PC-3 (cell line): ENCODE results near the gene NSFL1C.

Experiments used
- CTCF ChIP-seq: fragments of 300-600 bp; sonication (generic); conservative IDR thresholded peaks from 2 replicates; pipeline ENCODE4 v1.5.1; 2017; ENCODE audit warnings: antibody characterized with exemption, low read depth, mild to moderate bottlenecking, low read length
- EZH2 ChIP-seq: fragments of 300-600 bp; sonication (generic); IDR thresholded peaks from one replicate; pipeline ENCODE4 v1.6.1; 2017; ENCODE audit warnings: antibody characterized with exemption, mild to moderate bottlenecking, low read length; ENCODE audit not compliant: unreplicated experiment
- EZH2phosphoT487 ChIP-seq: fragments of 300-600 bp; sonication (generic); IDR thresholded peaks from 2 replicates; pipeline ENCODE4 v1.6.1; 2018; ENCODE audit warnings: mild to moderate bottlenecking, antibody characterized with exemption, low read length, borderline replicate concordance

GRCh38 chr20:1471242-1471641 is 4.6 kb upstream of the NSFL1C start:
- TF ChIP-seq CTCF, result no peak
- no peak for TF ChIP-seq EZH2phosphoT487
- TF ChIP-seq EZH2, result no peak
